Heart left ventricle (tissue), 13 donors: Measurements from ENCODE around the gene UBE3B.

Experiments
- POLR2A ChIP-seq, 2 donors: fragments of 450-650 bp; IDR thresholded peaks; one replicate each; pipeline ENCODE4 v1.6.1; 2017; ENCODE audit warnings: antibody characterized with exemption in 2 of 2, mild to moderate bottlenecking in 2 of 2, moderate library complexity in 2 of 2
- TF ChIP-seq, protein P1 (sequence below), 12 donors: fragments of 200-600 bp; sonication (generic) in 4 of 12; IDR thresholded peaks; one replicate each; pipeline versions ENCODE4 v1.5.0 to v1.8.0; 2018 to 2022; ENCODE audit warnings: antibody characterized with exemption in 12 of 12, mild to moderate bottlenecking in 5 of 12
- donor health status: ischemic (EF 13 %, LVEDD 7.1; RV severe dilation, severe dysfunction).
- donor health status: DM: no; HTN: yes; CAD: no.
- donor health status: DM: no; HTN: no; CAD: no.
- donor health status: ischemic (EF 25% LVEDD 6.9; RV normal size, moderate dysfunction).
- donor health status: ischemic (EF 25% LVEDD 5.7; RV mildly dilated, moderate dysfunction).
- donor health status: ischemic (EF 35%, LVEDD 5.7; RV mildly dilated, moderate dysfunction).
- donor health status: nonischemic (EF 11% LVEDD 7.7; RV severe dilation, severe dysfunction).
- donor health status: DM: yes; HTN: yes; CAD: no.
- donor health status: PGD.
- donor health status: ischemic (EF 29% LVEDD 5.4; RV normal size, mild dysfunction).
- donor health status: nonischemic (EF 23%, LVEDD 6.1; RV moderate dilation, normal function).

DNA sequence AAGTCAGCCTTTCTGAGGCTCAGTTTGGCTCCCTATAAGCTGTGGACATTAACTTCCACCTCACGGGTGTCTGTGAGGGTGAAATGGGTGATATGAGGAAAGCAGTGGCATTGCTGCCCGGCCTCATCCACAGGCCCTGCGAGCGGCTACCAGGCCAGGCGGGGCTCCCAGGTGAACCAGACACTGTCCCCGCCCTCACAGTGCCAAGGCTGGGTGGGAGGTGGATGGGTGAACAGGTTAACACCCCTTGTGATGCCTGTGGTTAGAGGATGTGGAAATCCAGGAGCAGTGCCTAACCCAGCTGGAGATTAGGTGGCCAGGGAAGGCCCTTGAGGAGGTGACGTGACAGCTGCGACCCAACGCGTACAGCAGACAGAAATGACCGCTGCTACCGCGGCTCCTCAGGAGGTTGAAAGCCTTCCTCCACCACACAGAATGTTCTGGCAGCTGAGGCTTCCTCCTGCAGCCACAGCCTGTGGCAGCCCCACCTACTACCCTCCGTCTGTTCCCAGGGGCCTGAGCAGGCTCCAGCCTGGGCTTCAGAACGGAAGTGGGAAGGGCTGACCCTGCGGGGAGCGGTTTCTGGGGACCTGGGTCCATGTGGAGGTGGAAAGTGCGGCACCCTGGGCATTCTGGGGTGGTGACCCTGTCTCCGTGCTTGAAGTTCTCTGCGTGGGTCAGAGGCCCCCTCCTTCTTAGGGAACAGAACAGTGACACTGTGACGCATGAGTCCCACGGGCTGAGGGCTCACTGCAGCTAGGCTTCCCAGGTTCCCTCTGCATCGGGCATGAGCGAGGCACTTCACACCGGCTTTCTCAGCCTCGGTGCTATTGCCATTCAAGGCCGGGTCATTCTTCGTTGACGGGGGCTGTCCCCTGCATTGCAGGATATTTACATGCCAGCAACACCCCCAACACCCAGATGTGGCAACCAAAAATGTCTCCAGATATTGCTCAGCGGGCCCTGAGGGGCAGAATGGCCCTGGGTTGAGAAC, 86.2 kb downstream of the UBE3B start:
- no peak for TF ChIP-seq POLR2A (IDR thresholded peaks at IDR 0.05)
- TF ChIP-seq, protein P1, sequence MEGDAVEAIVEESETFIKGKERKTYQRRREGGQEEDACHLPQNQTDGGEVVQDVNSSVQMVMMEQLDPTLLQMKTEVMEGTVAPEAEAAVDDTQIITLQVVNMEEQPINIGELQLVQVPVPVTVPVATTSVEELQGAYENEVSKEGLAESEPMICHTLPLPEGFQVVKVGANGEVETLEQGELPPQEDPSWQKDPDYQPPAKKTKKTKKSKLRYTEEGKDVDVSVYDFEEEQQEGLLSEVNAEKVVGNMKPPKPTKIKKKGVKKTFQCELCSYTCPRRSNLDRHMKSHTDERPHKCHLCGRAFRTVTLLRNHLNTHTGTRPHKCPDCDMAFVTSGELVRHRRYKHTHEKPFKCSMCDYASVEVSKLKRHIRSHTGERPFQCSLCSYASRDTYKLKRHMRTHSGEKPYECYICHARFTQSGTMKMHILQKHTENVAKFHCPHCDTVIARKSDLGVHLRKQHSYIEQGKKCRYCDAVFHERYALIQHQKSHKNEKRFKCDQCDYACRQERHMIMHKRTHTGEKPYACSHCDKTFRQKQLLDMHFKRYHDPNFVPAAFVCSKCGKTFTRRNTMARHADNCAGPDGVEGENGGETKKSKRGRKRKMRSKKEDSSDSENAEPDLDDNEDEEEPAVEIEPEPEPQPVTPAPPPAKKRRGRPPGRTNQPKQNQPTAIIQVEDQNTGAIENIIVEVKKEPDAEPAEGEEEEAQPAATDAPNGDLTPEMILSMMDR (IDR thresholded peaks at IDR 0.05): no peak
